ENCODE results near the gene ASF1A.

GRCh38 chr6:118882314-118882905 lies 11.5 kb upstream of the ASF1A start:
- TF ChIP-seq CTCF (IDR thresholded peaks at IDR 0.05) (no peak), ZFX (IDR thresholded peaks at IDR 0.05; ENCODE audit: borderline replicate concordance) (no peak)

Data from 22Rv1 (cell line).